C4-2B (cell line): ENCODE results near the gene DNAH9.

Source experiments
- ZFX ChIP-seq: fragments of 450-650 bp; IDR thresholded peaks from 2 replicates; pipeline ENCODE4 v1.6.1; 2017
- TF ChIP-seq, protein P1 (sequence below): fragments of 450-650 bp; conservative IDR thresholded peaks from 2 replicates; pipeline ENCODE4 v1.5.1; 2017; ENCODE audit warnings: mild to moderate bottlenecking

DNA sequence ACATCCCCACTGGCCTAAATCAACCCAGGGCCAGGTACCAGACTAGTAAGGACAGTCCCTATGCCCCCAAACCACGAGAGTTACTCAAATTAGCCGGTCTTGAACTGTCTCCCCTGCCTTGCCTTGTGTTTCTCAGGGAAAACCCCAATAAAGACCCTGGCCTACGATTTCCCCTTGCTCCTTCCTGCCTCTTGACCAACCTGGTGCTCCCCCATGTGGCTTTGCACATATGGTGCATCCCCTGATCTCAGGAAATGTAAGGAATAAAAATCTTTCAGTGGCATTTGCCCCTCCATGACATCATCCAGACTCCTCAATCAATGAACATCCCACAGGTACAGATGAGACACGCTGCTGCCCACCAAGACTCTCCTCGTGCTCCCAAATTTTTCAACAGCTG lies 311.1 kb downstream of the DNAH9 start:
- TF ChIP-seq, protein P1, sequence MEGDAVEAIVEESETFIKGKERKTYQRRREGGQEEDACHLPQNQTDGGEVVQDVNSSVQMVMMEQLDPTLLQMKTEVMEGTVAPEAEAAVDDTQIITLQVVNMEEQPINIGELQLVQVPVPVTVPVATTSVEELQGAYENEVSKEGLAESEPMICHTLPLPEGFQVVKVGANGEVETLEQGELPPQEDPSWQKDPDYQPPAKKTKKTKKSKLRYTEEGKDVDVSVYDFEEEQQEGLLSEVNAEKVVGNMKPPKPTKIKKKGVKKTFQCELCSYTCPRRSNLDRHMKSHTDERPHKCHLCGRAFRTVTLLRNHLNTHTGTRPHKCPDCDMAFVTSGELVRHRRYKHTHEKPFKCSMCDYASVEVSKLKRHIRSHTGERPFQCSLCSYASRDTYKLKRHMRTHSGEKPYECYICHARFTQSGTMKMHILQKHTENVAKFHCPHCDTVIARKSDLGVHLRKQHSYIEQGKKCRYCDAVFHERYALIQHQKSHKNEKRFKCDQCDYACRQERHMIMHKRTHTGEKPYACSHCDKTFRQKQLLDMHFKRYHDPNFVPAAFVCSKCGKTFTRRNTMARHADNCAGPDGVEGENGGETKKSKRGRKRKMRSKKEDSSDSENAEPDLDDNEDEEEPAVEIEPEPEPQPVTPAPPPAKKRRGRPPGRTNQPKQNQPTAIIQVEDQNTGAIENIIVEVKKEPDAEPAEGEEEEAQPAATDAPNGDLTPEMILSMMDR, result peak; percentile 39
- TF ChIP-seq ZFX, result no peak
